HG03135 (cell line): ENCODE measurements around the gene CDH22.

Source experiments
- ATAC-seq: cut with Tn5 transposase; IDR thresholded peaks from one replicate; pipeline ENCODE4 v1.9.1; 2021; ENCODE audit warnings: mild to moderate bottlenecking, moderate library complexity; ENCODE audit not compliant: unreplicated experiment

Gene CDH22

GRCh38 chr20:46154305-46154704 lies 154.0 kb downstream of the CDH22 start:
- no peak for ATAC-seq

GRCh38 chr20:46152824-46153586 lies 155.3 kb downstream of the CDH22 start:
- ATAC-seq, result no peak

GRCh38 chr20:46151936-46152335 lies 156.4 kb downstream of the CDH22 start:
- ATAC-seq, result no peak

DNA sequence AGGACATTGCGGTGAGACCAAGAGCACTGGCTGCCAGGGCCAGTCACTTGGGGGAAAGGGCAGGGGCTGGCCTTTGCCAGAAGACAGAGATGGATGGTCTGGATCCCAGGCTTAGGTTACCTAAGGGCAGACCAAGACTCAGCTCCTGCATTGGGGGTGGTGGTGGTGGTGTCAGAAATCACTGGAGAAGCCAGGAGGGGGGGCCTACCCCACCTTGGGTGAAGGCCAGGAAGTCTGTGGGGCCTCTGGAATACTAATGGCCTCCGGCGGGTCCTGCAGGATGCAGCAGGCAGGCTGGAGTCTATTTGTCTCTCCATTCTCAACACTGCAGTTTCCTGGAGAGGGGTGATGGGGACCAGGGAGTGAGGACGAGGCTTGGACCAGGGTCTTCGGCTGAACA lies 157.4 kb downstream of the CDH22 start:
- ATAC-seq, result no peak

DNA sequence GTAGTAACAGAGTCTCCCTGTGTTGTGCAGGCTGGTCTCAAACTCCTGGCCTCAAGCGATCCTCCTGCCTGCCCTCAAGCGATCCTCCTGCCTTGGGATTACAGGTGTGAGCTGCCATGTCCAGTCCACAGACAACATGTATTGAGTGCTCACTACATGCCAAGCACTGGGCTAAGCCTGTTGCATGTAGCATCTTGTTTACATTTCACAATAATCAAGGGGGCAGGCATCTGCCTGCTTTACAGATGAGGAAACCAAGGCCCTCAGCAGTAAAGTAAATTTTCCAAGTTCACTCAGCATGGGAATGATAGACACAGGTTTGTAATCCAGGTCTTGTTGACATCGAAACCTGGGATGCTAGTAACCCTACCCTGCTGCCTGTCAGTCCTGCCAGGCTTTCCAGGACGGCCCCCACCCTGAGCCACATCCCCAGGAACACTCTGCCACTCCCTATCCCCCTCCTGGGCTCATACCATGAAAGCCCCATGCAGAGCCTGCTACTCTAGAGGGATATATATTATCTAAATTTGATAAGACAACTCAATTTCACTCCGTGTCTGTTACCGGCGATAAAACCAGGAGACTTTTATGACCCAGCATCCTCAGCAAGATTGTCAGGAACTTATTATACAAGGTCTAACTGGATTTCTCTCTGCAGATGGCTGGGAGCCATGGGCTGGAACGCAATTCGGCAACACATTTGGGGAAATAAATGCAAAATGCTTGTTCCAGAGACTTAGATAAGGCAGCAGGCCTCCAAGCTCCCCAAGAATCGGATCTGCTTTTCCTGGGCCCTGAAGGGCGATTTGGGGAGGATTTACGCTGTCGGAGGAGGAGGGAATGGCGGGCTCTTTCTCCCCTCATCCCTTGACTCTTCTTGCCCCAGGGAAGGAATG lies 159.7 kb downstream of the CDH22 start:
- no peak for ATAC-seq

DNA sequence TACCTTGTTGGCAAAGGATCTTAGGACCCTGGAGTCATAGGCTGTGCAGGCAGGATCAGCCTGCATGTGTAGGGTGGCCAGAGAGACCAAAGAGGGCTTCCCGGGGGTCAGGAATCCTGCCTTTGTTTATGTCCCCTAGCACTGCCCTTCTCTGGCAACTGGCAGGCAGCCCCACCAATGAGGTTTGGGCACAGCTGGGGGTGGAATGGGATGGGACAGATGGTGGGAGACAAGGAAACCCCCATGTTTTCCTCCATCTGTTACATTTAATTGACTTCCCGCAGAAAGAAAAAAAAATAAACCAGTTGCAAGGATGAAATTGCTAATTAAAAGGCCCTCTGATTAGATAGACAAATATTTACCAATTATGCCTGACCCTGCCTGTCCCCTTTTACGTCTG lies 162.6 kb downstream of the CDH22 start:
- ATAC-seq, result no peak

GRCh38 chr20:46144432-46145025 lies 163.8 kb downstream of the CDH22 start:
- ATAC-seq, result no peak

DNA sequence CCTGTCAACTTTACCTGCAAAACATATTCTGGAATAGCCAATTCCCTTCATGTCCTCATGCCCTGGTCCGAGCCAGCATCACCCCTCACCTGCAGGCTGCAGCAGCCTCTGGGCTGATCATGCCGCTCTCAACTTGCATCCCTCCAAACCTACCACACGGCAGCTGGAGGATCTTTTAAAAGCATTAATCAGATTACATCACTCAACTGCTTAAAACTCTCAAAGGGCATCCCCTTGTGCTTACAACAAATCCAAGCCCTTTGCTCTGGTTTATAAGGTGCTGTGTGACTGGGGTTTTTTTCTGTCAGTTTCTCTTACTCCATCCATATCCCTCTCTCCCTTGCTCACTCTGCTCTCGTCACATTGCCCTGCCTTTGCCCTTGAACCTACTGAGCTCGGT lies 166.2 kb downstream of the CDH22 start:
- no peak for ATAC-seq

GRCh38 chr20:46139908-46140482 lies 168.3 kb downstream of the CDH22 start:
- ATAC-seq, result no peak

DNA sequence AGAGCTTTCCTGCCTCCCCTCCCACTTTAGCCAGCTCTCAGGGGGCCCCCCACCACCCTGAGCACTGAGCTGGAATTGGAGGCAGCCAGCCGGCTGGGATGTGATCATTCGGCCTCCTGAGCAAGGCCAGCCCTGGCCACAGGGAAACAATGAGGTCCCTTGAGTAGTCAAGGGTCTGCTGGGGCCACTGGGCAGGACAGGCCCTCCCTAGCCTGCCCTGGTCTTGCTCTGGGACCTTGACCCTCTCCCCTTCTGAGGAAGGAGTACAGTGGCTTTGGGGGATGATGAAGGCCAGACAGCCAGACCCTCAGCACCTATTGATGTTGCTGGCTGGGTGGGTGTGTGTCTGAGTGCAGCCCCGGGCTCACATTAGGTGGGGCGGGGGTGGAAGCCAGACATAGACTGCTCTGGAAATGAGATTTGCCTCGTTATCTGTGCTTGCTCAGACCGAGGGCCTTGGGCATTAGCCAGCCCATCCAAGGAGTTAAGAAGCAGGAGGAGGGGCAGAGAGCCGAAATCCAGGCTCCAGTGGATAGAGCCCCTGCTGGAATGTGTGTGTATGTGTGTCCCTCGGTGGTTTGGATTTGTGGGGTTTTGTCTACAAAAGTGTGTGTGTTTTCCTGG lies 168.9 kb downstream of the CDH22 start:
- no peak for ATAC-seq

- no peak for ATAC-seq
Observed at GRCh38 chr20:46137816-46138215, 170.5 kb downstream of the CDH22 start.

GRCh38 chr20:46135856-46136633 lies 172.3 kb downstream of the CDH22 start:
- no peak for ATAC-seq

- ATAC-seq, result no peak
Observed at GRCh38 chr20:46134716-46135115, 173.6 kb downstream of the CDH22 start.

DNA sequence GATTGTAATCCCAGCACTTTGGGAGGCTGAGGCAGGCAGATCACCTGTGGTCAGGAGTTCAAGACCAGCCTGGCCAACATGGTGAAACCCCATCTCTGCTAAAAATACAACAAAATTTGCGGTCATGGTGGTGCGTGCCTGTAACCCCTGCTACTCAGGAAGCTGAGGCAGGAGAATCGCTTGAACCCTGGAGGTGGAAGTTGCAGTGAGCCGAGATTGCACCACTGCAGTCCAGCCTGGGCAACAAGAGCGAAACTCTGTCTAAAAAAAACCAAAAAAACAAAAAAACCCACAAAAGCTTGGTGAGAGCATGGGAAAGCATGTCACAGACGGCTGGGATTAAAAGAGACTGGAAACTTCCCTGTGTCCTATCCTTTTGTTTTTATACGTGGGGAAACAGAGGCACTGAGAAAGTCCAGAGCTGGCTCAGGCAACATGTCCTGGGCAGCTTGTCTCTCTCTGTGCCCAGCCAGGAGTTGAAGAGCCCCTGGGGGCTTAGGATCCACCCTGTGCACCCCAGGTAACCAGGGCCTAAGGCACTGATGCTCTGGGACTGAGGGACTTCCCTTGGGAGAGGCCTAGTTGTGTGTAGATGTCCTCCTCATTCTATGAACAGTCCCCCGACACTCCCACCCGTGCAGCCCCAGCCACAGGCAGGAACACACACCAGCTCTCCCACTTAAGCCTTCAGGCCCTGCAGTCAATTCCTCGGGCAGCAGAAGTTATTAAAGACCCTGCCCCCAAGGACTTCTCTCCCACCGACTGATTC lies 174.2 kb downstream of the CDH22 start:
- no peak for ATAC-seq

DNA sequence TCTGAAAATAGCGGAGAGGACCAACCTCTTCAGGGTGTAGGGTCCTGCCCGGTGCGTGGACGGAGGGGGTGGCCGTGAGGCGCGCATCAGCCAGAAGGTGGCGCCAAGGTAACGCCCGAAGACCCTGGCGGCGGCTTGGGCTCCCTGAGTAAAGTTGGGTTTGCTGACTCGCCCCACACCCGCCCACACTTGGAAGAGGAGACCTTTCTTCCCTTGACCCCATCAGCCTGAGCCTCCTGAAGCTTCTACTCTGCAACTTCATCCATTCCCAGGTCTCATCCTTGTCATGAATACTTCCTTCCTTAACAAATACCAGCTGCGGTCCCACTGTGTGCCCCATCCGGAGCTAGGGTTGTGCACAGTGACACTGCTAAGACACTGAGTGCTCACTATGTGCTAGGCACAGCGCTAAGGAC lies 175.6 kb downstream of the CDH22 start:
- ATAC-seq, result no peak

GRCh38 chr20:46131396-46131795 lies 176.9 kb downstream of the CDH22 start:
- no peak for ATAC-seq

- no peak for ATAC-seq
Observed at GRCh38 chr20:46130534-46130933, 177.8 kb downstream of the CDH22 start.

DNA sequence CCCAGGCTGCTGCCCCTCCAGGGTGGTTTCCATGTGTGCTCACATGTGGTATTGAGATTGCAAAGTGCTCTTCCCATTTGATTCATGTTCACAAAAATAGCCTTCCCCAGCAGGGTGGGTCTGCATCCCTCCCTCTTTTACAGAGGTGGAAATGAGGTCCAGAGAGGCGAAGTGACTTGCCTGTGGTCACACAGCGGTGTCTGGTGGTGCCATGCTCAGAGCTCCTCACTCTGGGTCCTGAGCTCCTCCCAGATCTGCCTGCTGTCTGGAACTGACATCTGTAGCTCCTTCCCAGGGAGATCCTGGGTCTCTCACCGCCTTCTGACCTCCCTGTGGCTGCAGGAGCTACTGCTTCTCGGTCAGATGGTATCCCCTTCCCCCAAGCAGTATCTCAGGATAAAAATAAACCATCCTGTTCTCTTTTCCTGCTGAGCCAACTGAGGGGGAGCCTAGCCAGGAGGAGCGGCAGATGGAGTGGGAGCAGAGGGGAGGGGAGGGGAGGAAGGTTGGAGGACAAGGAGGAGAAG lies 178.3 kb downstream of the CDH22 start:
- ATAC-seq, result no peak
